HG02678 (cell line): ENCODE results near the gene NTN1.

ENCODE experiments used
- ATAC-seq: cut with Tn5 transposase; IDR thresholded peaks from one replicate; pipeline ENCODE4 v1.9.1; 2021; ENCODE audit warnings: mild to moderate bottlenecking, moderate library complexity; ENCODE audit not compliant: unreplicated experiment

NTN1 gene

GRCh38 chr17:9211133-9211765, 189.9 kb downstream of the NTN1 start:
- no peak for ATAC-seq

DNA sequence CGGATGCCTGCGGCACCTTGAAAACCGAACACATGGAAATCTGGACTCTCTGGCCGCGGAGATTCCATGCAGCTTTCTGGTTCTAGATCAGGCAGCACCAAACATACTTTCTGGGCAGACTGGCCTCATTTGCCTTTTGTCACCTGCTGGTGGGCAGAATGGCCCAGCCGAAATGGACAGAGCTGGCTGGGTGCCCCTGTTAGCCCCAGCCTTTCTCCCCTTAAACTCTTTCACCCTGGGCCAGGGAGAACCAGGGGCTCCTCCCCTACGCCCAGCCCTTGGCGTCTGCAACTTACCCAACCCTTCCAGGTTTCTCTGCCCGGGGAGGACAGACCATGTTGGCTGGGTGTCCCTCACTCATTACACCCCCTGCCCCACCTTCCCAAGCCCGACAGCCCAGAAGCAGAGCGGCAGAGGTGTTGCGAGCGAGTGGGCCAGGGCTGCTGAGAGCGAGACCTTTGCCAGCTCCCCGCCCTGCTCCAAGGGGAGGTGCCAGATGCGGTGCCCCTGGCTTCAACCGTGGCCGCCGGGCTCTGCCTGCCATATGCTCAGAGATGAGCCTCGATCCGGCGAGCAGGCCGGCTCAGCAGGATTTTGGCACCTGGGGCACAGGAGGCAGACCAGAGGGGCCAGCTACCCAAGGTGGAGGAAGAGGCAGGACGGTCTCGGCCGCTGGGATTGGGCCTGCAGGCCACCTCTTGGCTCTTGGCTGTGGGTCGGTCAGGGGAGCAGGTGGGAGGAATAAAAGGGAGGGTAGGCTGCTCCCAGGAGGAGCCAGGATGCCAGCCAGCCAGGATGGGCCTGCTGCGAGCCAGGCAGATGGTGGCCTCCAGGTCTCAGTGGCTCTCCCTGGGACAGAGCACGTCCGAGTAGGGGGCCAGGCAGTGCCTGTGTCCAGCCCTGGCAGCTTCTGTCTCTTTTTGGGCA, 191.3 kb downstream of the NTN1 start:
- no peak for ATAC-seq

- no peak for ATAC-seq
These were observed 192.0 kb downstream of the NTN1 start for GRCh38 chr17:9213303-9213640.

GRCh38 chr17:9215465-9215864, 194.2 kb downstream of the NTN1 start:
- no peak for ATAC-seq

GRCh38 chr17:9217151-9218056, 196.1 kb downstream of the NTN1 start:
- no peak for ATAC-seq

GRCh38 chr17:9218064-9218635, 196.8 kb downstream of the NTN1 start:
- ATAC-seq, result no peak

DNA sequence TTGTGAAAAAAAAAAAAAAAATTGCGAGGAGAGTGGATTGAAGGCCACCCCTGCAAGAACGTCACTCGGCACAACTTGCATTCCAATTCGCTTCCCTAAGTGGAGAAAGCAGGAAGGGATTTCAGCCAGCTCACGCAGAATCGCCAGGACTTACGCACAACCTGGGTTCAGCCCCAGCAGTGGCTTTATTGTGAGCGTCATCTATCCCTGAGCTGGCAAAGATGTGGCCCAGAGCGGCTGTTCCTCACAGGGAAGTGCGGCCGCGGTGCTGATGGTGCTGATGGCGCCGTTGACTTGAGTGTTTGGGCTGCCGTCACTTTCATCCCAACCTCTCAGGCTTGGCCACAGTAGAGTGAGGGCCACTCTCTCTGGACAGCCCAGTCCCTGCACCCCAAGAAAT, 197.6 kb downstream of the NTN1 start:
- no peak for ATAC-seq

- ATAC-seq, result no peak
These were observed 198.5 kb downstream of the NTN1 start for GRCh38 chr17:9219631-9220397.

- no peak for ATAC-seq
These were observed 199.3 kb downstream of the NTN1 start for GRCh38 chr17:9220398-9221146.

DNA sequence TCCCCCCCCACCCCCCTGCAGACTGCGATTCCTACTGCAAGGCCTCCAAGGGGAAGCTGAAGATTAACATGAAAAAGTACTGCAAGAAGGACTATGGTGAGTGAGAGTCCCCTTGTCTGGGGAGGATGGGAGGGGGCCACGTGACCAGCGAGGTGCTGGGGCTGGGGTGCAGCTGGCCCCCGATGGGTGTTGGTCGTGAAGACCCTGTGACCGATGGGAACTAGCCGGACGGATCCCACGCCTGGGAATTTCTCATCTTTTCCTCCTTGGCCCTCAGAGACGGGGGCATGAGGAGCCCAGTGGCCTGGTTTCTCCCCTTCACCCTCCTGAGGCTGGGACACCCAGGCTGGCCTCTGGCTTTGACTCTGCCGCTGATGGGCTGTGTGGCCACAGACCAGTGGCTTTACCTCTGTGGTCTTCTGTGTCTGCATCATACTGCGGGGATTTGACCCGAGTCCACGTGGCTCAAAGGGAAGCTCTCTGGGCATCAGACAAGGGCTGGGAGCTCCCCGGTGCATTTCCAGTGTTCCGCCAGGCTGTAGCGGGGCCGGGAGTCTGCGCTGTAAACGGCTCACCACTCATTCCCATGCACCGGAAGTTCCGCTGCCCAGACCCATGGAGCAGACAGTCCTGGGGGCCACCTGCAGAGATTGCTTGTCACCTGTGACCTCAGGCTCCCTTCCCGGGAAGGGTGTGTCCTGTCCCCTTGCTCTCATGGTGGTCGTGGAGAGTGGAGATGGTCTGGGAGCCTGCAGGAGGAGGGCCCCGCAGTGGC, 200.0 kb downstream of the NTN1 start:
- ATAC-seq, result no peak

- no peak for ATAC-seq
These were observed 200.5 kb downstream of the NTN1 start for GRCh38 chr17:9221922-9222180.

- no peak for ATAC-seq
These were observed 202.2 kb downstream of the NTN1 start for GRCh38 chr17:9223531-9223930.

DNA sequence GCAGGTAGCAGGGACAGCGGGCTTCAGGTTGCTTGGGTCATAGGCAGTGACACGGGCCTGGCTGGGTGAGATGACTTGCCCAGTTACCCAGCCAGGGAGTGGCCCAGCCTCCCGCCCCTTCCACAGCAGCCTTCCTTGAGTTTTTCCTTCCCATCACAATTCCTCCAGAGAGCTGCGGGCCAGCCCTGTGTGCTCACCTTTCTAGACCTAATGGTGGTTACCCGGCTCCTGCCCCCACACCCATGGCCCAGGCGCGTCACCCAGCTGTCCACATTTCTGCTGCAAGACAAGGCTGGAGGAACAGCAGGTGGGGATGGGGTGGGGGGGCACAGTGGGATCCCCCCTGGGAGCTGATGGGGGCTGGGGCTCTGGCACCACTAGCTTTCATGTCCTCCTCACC, 203.2 kb downstream of the NTN1 start:
- ATAC-seq, result no peak

GRCh38 chr17:9225305-9226101, 204.2 kb downstream of the NTN1 start:
- ATAC-seq, result no peak

- ATAC-seq, result no peak
These were observed 205.0 kb downstream of the NTN1 start for GRCh38 chr17:9226130-9226793.

DNA sequence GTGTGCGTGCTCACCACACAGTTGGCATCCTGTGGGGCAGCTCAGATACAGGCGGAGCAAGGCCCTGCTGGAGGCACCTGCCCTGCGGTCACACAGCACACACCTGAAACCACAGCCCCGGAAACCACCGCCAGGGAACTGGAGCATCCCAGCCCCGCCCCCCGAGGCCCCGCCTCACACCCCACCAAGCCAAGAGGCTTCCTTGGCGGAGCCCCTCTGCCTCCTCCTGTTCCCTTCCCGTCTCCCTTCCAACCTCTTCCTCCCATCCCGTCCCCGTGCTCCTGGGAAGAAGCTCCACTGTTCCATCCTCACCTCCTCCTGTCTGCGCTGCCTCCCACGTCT, 205.5 kb downstream of the NTN1 start:
- no peak for ATAC-seq

DNA sequence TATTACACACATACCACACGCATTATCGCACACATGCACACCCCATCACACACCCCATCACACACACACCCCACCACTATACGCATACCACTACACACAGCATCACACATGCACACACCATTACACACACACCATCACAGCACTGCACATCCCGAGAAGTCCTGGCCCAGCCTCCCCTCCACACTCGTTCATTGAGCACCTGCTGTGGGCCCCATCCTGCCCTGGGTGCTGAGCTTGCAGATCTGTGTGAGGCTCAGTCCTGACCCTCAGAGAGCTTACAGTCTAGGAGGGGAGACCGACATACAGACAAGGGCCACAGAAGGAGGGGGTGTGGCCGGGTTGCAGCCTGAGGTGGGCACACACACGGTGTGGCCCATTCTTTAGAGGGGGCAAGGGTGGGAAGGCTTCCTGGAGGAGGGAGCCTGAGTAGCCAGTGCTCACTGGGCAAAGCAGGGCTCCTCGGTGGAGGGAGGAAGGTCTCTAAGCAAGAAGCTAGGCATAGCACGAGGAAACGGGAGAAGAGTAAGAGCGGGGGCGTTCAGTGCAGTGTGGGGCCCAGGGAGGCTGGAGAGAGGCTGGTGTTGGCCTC, 206.6 kb downstream of the NTN1 start:
- no peak for ATAC-seq
